ENCODE measurements around the gene HOTAIR.
A peak's percentile ranks its signal among the peaks of the same experiment; 100 is the strongest.

The HOTAIR gene

DNA sequence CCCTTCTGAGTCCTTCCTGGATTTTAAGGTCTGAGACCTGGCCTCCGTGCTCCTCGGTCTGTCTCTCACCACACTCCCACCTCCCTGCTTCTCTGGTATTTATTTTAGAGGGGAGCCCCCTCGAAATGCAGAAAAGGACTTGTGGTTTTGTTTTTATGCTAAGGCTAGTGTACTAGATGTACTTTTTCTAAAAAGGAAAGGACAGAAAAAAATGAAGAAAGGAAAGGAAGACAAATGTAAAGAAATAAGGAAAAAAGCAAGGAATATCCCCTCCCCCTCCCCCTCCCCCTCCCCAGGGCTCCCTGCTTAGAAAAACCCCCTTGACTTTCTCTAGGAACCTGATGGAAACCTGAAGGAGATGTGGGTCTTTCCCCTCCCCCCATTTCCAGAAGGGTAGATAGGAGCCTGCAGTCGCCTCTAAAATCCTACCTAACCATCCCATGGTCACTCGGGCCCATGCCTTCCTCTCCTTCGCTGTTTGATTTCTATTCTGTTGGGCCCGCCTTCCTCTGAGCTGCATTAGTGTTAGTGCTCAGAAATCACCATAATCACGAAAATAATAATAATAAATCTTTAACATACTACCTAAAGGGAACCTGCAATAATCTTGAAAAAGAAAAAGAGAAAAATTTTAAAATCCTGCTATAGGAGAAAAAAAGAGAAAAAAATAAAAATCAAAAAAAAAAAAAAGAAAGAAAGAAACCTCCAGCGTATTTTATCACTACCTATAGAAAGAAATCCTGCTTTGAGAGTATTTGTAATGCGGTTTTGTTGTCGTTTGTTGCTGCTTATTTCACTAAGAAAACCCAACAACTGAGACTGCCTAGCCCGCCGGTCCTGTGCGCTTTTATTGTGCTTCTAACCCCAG is 37.1 kb upstream of the HOTAIR start:
- no peak for DNase-seq (ENCODE audit: extremely low read depth in 1 of 2, low read depth in 1 of 2)

DNA sequence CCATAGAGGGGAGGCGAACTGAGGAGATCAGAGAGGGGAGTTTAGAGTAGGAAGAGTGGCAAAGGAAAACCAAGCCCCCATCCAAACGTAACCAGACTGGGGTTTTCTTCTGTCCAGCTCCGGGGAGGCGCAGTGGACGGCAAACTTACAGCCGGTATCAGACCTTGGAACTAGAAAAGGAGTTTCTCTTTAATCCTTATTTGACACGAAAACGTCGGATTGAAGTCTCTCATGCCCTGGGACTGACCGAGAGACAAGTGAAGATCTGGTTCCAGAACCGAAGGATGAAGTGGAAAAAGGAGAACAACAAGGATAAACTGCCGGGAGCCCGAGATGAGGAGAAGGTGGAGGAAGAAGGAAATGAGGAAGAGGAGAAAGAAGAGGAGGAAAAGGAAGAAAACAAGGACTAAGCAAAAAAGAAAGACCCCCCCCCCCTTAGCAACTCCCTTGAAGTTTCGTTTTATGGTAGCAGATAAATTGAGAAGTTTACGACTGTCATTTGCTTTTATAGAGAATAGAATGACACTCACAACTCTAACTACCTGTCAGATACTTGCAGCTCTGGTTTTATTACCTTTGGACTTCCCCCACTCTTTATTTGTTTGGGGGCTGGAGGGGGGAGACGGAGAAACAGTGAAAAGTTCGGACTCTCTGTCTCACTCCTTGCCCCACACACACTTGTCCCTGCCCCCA is 36.4 kb upstream of the HOTAIR start:
- no peak for DNase-seq (ENCODE audit: extremely low read depth in 1 of 2, low read depth in 1 of 2)

GRCh38 chr12:54010053-54010971 is 35.6 kb upstream of the HOTAIR start:
- no peak for DNase-seq (ENCODE audit: extremely low read depth in 1 of 2, low read depth in 1 of 2)

GRCh38 chr12:54009171-54010052 is 34.7 kb upstream of the HOTAIR start:
- no peak for DNase-seq (ENCODE audit: extremely low read depth in 1 of 2, low read depth in 1 of 2)

- no peak for DNase-seq (ENCODE audit: extremely low read depth in 1 of 2, low read depth in 1 of 2)
Measured at GRCh38 chr12:54008260-54008552, 33.5 kb upstream of the HOTAIR start.

GRCh38 chr12:54007538-54008259 is 32.9 kb upstream of the HOTAIR start:
- DNase-seq (ENCODE audit: extremely low read depth in 1 of 2, low read depth in 1 of 2), result no peak

DNA sequence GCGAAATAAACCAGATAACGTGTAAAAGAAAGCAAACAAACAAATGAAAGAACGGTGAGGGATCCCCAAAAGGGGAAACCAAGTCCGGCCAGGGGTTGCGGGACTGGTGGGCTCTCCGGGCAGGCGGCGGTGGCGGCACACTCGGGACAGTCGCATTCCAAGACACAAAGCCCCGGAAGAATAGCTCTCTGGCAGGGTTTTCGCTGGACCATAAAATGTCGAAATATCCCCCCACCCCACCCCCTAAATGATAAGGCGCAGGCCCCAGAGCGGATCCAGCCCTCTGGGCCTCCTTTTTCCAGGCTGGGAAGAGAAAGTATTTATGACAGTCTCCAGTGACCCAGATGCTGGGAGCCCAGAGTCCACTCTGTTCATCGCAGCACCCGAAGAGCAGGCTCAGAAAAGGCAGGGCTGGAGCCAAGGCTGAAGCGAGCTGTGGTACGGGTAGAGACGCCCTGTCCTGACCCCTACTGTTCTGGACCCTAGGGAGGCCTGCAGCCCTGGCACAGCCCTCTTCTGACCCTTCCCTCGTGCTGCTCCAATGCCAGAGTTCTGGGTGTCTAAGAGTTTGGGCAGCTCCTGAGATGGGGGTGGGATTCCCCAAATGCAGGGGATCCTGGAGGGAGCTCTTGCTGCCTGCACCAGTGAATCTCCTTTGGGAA is 31.9 kb upstream of the HOTAIR start:
- DNase-seq (ENCODE audit: extremely low read depth in 1 of 2, low read depth in 1 of 2), result no peak

- peak; percentile 54 to 69 for DNase-seq (ENCODE audit: extremely low read depth in 1 of 2, low read depth in 1 of 2)
Measured at GRCh38 chr12:54005853-54006558, 31.3 kb upstream of the HOTAIR start.

DNA sequence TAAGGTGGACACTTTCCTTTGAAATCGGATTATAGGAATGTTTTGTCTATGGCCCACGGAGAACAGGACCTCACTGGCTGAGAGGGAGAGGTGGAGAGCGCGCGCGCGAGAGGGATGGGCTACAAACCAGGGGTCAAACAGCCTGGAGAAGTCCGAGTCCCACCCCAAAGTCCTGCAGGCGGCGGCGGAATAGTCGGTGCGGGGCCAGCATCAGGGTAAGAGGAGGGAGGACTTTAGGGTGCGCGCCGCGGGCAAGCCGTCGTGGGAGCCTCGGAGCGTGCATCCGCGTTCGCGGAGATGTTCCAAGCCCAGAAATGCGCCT is 30.7 kb upstream of the HOTAIR start:
- DNase-seq (ENCODE audit: extremely low read depth in 1 of 2, low read depth in 1 of 2), result no peak

DNA sequence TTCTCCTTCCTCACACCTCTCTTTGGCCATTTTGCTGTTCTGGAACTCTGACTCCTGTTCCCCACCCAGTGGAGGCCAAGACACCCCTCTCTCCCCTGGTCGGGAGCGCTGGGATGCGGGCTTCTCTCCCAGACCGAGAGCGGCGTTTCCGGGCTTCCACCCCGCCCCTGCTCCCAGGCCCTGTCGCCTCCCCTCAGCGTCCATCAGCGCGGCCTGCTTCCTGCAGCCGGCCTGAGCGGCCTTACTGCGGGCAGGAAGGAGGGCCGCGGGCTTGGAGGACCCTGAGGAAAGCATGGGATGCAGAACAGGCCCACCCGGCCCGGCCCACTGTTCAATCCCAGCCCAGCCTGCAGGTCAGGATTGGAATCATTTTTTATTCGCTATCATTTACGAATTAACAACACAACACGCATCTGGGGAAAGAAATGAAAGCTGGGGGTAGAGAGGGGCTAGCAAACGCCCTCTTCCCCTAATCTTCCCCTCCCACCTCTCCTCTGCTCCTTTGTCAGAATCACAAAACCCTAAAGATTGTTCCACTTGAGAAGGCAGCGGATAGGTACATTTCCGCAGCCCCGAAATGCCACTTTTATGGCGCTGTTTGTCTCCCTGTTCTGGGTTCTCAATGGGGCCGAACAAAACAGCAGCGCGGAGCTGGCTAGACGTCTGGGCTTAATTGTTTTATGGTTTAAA is 30.2 kb upstream of the HOTAIR start:
- no peak for DNase-seq (ENCODE audit: extremely low read depth in 1 of 2, low read depth in 1 of 2)

DNA sequence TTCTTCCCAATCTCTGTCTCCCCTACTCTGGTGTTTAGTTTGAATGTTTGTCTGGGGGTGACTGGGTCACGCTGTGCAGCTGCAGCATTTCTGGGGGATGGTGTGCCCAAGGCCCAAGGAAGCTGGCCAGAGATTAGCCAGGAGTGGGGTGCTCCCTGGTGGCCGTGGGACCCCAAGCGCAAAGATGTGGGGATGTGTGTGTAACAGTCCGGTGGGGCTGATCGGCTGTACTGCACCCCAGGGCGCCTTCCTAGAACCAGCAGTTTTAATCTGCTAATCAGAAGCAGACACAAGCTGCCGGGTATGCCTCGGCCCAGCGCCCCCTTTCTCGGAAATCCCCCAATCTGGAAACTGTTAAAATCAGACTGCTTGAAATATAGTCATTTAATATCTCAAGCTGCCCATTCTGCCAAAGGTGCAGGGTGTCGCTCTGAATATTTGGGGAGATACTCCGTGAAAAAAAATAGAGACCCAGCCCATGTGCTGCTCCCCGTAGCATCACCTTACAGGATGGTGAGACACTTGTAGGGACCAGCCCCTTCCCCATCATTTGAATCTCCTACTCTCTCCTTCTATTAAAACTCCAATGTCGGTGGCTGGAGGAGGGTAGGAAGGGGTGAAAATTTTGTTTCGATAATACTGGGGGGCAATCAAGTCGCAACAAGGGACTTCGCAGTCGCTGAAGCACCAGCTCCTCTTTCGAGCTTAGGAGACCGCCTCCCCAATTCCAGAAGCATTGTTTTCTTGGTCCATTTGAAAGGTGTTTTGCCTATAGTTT is 29.5 kb upstream of the HOTAIR start:
- no peak for DNase-seq (ENCODE audit: extremely low read depth in 1 of 2, low read depth in 1 of 2)

DNA sequence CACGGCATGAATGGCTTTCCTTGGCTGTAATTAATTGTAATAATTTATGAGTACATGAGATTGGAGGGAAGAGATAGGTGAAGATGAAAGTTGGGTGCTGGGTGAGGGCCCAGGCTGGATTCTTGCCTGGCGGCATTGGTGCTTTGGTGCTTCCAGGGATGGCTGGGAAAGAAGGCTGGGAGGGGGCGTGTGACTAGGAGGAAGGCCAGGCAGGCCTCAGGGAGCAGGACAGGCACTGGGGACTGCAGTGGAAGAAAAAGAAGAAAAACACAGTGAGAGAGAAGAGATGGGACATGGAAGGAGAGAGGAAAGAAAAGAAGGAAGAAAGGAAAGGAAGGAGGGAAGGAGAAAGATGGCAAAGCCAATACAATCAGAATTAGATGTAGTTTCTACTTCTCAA is 28.9 kb upstream of the HOTAIR start:
- no peak for DNase-seq (ENCODE audit: extremely low read depth in 1 of 2, low read depth in 1 of 2)

DNA sequence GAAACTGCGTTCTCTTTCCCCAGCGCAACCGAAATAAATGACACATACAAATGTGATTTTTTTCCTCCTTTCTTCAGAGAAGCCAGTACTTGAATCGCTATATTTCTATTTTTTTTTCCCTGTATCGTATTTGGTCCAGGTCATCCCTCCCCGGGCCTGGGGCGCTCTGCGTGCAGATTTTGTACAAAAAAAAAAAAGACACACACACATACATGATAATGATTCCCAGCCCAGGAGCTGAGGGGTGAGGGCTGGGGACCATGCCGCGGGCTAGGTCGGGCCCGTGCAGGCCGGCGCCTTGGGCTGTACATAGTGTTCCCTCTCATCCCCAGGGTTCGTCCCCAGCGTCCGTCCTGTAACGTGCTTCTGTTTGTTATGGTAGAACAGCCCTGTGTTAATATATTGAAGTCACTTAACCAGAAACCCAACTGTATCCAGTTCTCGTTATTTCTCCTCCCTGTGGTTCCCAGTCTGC is 28.2 kb upstream of the HOTAIR start:
- no peak for DNase-seq (ENCODE audit: extremely low read depth in 1 of 2, low read depth in 1 of 2)

- no peak for DNase-seq (ENCODE audit: extremely low read depth in 1 of 2, low read depth in 1 of 2)
Measured at GRCh38 chr12:54002278-54002914, 27.6 kb upstream of the HOTAIR start.

DNA sequence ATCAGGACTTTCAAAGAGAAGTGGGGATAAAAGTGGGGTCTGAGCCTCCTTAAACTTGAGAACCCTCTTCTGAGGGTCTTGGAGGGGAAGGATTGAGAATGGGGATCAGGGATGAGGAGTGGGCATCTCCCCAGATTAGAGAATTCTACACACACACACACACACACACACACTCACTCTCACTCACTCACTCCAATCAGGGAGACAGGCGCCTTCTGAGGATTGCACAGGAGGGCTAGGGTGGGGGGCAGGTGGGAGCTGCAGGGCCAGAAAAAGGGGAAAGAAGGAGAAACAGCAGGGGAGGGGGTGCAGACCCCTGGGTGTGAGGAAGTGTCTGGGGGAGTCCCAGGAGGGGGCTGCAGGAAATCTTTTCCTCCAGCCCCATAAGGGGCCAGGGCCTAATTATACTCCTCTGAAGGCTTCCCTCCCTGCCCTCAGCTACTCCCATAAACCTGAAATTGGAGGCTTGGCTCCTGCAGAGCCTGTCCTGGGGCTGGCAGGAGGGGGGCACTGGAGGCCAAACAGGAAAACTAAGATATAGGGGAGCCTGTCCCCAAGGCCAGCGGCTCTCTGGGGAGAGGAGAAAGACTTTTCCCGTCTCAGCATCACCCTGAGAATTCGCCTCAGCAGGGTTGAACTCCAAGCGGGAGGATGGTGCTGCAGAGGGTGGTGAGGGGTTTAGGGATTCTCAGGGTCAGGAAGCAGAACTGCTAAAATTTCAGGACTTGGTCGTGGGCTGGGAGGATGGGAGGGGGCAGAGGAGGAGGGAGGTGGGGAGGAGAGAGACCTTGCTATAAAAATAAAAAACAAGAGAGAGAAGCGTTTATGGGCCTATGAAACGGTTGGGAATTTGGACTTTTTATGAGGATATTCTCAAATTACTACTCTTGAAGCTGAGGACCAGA is 26.8 kb upstream of the HOTAIR start:
- no peak for DNase-seq (ENCODE audit: extremely low read depth in 1 of 2, low read depth in 1 of 2)
